Measurements from ENCODE around the gene ADAMTS18. TPM values are rescaled to one million over a fixed set of nuclear protein-coding genes. Genes with fewer than 3 reads are reported as not detected.

The ADAMTS18 gene
- total RNA-seq, 4 donors from 2014 or later = 0.15 to 5.6 (median 0.19) TPM; not detected in 1

- Histone ChIP-seq H3K9me3 (no peaks in the 10 kb centered on the region), H3K4me3 (no peak overlapping the region), H3K27ac (no peak overlapping the region), H3K4me1 (no peaks in the 10 kb centered on the region), H3K27me3 (peaks cover 9% of the 10 kb centered on the region), H3K36me3 (no peaks in the 10 kb centered on the region)
- no peak for ATAC-seq
- 49 to 71% methylated on average over 1 to 9 of the region's 10 CpGs for WGBS, 2 donors (ENCODE audit: low coverage in 1 of 2)
- TF ChIP-seq POLR2AphosphoS5 (IDR thresholded peaks at IDR 0.05) (no peak), POLR2A (IDR thresholded peaks at IDR 0.05) (no peak), EP300 (IDR thresholded peaks at IDR 0.05) (no peak), CTCF (IDR thresholded peaks at IDR 0.05) (no peak)
Observed at GRCh38 chr16:77443357-77444146, 8.7 kb upstream of the ADAMTS18 start.

- Histone ChIP-seq H3K36me3 (no peaks in the 10 kb centered on the region), H3K4me1 (no peaks in the 10 kb centered on the region), H3K27ac (no peak overlapping the region), H3K9me3 (no peaks in the 10 kb centered on the region), H3K27me3 (peaks cover 15% of the 10 kb centered on the region), H3K4me3 (no peak overlapping the region)
- ATAC-seq = no peak
- TF ChIP-seq POLR2A (IDR thresholded peaks at IDR 0.05) (no peak), EP300 (IDR thresholded peaks at IDR 0.05) (no peak), CTCF (IDR thresholded peaks at IDR 0.05) (no peak), POLR2AphosphoS5 (IDR thresholded peaks at IDR 0.05) (no peak)
- 73 to 100% methylated on average over 1 to 2 of the region's 2 CpGs for WGBS, 2 donors (ENCODE audit: low coverage in 1 of 2)
Observed at GRCh38 chr16:77442078-77442477, 7.2 kb upstream of the ADAMTS18 start.

DNA sequence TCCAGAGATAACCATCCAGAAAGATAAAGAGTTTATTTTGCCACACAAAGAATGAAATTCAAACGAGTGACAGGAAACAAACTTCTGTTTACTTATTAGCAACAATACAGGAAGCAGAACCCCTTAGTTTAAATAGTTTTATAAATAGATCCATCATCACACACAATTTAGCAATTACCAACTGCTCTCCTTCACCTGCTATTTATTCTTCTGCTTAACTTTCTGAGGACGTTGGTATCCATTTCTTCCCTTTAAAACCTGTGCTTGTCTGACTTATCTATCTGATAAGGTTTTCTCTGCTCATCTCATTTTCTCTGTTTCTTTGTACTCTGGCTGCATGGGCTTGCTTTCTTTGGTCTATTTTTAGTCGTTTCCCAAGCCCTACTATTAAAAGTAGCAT lies 4.3 kb upstream of the ADAMTS18 start:
- Histone ChIP-seq H3K4me1 (no peaks in the 10 kb centered on the region), H3K36me3 (no peaks in the 10 kb centered on the region), H3K27me3 (peaks cover 43% of the 10 kb centered on the region), H3K4me3 (no peak overlapping the region), H3K27ac (no peak overlapping the region), H3K9me3 (no peaks in the 10 kb centered on the region)
- 12 to 34% methylated on average over 2 to 3 of the region's 3 CpGs for WGBS, 2 donors (ENCODE audit: low coverage in 1 of 2)
- TF ChIP-seq POLR2AphosphoS5 (IDR thresholded peaks at IDR 0.05) (no peak), POLR2A (IDR thresholded peaks at IDR 0.05) (no peak)
- no peak for ATAC-seq

DNA sequence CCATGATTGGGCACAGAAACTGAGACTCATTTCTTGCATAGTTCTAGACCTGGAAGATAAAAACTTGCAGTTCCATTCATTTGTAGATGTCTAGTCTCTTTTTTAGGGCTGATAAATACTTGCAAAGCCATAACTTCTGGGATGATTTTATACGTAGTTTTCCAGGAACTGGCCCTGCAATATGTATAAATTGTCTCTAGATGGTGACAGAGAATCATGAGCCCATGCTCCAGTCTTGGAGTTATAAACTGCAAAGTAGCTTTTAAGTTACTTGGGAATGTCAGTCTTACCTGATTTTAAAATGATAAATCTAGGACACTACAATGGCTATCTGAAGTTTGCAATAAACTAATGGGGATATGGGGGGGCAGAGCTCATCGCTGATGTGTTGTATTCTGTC lies 3.0 kb upstream of the ADAMTS18 start:
- Histone ChIP-seq H3K4me3 (no peak overlapping the region), H3K36me3 (no peaks in the 10 kb centered on the region), H3K27me3 (peaks cover 50% of the 10 kb centered on the region), H3K9me3 (no peaks in the 10 kb centered on the region), H3K4me1 (no peaks in the 10 kb centered on the region), H3K27ac (no peak overlapping the region)
- no peak for ATAC-seq
- WGBS, 2 donors (ENCODE audit: low coverage in 1 of 2) = 17 to 26% methylated on average over 2 of the region's 2 CpGs
- TF ChIP-seq POLR2A (IDR thresholded peaks at IDR 0.05) (no peak), EP300 (IDR thresholded peaks at IDR 0.05) (no peak), POLR2AphosphoS5 (IDR thresholded peaks at IDR 0.05) (no peak), CTCF (IDR thresholded peaks at IDR 0.05) (no peak)

GRCh38 chr16:77435272-77435820 lies 512 bp upstream of the ADAMTS18 start:
- ATAC-seq = no peak
- peaks cover 52% of the 10 kb centered on the region for H3K27me3 ChIP-seq
- TF ChIP-seq POLR2A (IDR thresholded peaks at IDR 0.05) = no peak
- no peak for TF ChIP-seq CTCF (IDR thresholded peaks at IDR 0.05)
- no peak for TF ChIP-seq EP300 (IDR thresholded peaks at IDR 0.05)
- no peak for TF ChIP-seq POLR2AphosphoS5 (IDR thresholded peaks at IDR 0.05)

More at GRCh38 chr16:77435272-77435820, 512 bp upstream of the ADAMTS18 start:
- H3K9me3 ChIP-seq = no peaks in the 10 kb centered on the region
- H3K4me1 ChIP-seq = no peaks in the 10 kb centered on the region
- WGBS, 2 donors (ENCODE audit: low coverage in 1 of 2) = 9 to 10% methylated on average over 12 to 14 of the region's 20 CpGs
- no peak overlapping the region for H3K27ac ChIP-seq
- no peaks in the 10 kb centered on the region for H3K36me3 ChIP-seq
- H3K4me3 ChIP-seq = peak overlapping the region in 1 of 2 donors; percentile 10
